Psoas muscle (tissue), 8 donors: ENCODE data around the gene PSMB7. TPM values are rescaled to one million over a fixed set of nuclear protein-coding genes. Genes with fewer than 3 reads are reported as not detected.

ENCODE experiments used
- ATAC-seq, 4 donors: fragments of 200-7000 bp; cut with Tn5 transposase; one replicate each; pipeline ENCODE4 v1.9.1; 2020; ENCODE audit warnings: moderate library complexity in 3 of 4, mild to moderate bottlenecking in 2 of 4
- DNase-seq, 2 donors: peaks; one replicate each; pipeline ENCODE4 v3.0.0-alpha.2; 2020
- H3K27ac ChIP-seq: fragments of 200-600 bp; one replicate; pipeline ENCODE4 v1.8.0; 2022
- H3K27me3 ChIP-seq, 3 donors: fragments of 200-600 bp in 1 of 3; one replicate each; pipeline versions ENCODE4 v1.6.1 to v1.8.0; 2013 to 2022; ENCODE audit warnings: low read length in 2 of 3, mild to moderate bottlenecking in 2 of 3, moderate library complexity in 1 of 3; ENCODE audit not compliant: insufficient read depth in 3 of 3
- H3K36me3 ChIP-seq, 2 donors: fragments of 200-600 bp in 1 of 2; one replicate each; pipeline versions ENCODE4 v1.6.1 to v1.8.0; 2013 to 2022; ENCODE audit warnings: low read depth in 1 of 2, mild to moderate bottlenecking in 1 of 2, moderate library complexity in 1 of 2; ENCODE audit not compliant: insufficient read depth in 1 of 2
- H3K4me1 ChIP-seq: fragments of 200-600 bp; one replicate; pipeline ENCODE4 v1.8.0; 2022
- H3K4me3 ChIP-seq: fragments of 200-600 bp; one replicate; pipeline ENCODE4 v1.8.0; 2022; ENCODE audit warnings: mild to moderate bottlenecking
- H3K9me3 ChIP-seq: fragments of 200-600 bp; one replicate; pipeline ENCODE4 v1.8.0; 2022
- WGBS, 3 donors: extraction: QIAGEN DNeasy Blood & Tissue Kit; methylation state at CpG; one replicate each; pipeline versions ENCODE4 v1.1.6 to v1.1.7; 2013; 5-methylcytosine and 5-hydroxymethylcytosine counted together
- intact Hi-C, 2 donors: fragments of 100-400 bp; cut with DNase I; formaldehyde crosslinking; loops; one replicate each; pipeline versions ENCODE4 v1.11.0 to v1.14.2; 2022
- polyA plus RNA-seq, 3 donors: library from polyadenylated mRNA; stranded (reverse); fragments of 200-250 nt; gene quantifications; one replicate each; pipeline ENCODE4 v1.2.3, GENCODE V29; 2013
- total RNA-seq, 4 donors: library from RNA; stranded (reverse); fragmentation: NEBNext Ultra II Directional in 2 of 4; extraction: Animal tissue kit (Norgen Biotek cat#: 25700) in 2 of 4; gene quantifications; one replicate each; pipeline versions ENCODE4 v1.2.1 to v1.2.4, GENCODE V29; 2021 to 2023
- TF ChIP-seq, protein P1 (sequence below): fragments of 200-600 bp; IDR thresholded peaks from one replicate; pipeline ENCODE4 v1.8.0; 2022; ENCODE audit warnings: antibody characterized with exemption
- donor health status: healthy with polysubstance abuse.
- donor health status: DM: no; HTN: no; CAD: no; lungs with moderate emphysema.
- donor health status: Bipolar disorder and iron deficiency.
- donor health status: healthy.
- donor health status: DM: yes; HTN: yes; CAD: no.
- donor health status: DM: no; HTN: no; CAD: no.
- donor health status: DM: no; HTN: no; CAD: no.
- donor health status: DM: yes; HTN: yes; CAD: no.

The PSMB7 gene
- total and polyA plus RNA-seq, 7 donors = 144 to 421 (median 189) TPM

DNA sequence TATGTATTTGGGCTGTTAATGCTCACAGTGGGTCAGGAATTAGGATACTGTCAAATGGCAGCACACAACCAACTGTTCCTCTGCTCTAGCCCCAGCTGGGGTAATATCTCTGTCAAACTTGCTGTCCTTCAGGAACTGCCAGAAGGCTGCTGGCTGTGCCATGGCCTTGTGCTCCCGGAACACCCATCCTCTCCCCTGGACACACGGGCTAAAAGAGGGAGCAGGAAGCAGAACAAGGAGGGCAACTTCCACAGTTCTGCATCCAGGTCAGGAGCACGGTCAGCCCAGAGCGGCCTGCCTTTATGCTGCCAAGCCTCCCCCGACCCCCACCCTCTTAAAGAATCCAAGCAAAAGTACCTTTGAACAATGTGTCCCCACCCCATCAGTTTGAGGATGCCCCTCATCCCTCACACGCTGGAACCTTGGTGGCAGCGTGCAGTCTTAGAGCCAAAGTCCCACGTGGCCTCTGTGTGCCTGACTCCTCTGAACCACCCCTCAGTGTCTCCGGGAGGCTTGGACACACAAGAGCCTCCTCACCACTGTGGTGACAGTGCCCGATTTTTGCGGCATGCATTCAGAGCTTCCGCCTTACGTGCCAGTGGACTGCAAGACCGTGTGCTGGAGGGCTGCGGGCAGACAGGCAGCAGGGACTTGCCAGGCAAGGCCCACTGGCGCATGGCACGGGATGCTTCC, 60.8 kb downstream of the PSMB7 start:
- Histone ChIP-seq H3K9me3 (no peaks in the 10 kb centered on the region), H3K4me3 (no peak overlapping the region), H3K27ac (no peak overlapping the region), H3K4me1 (no peaks in the 10 kb centered on the region), H3K36me3 (peaks cover 7 to 70% of the 10 kb centered on the region in 2 donors), H3K27me3 (no peaks in the 10 kb centered on the region)
- WGBS, 3 donors = 81 to 83% (median 82%) methylated on average over 17 of the region's 17 CpGs
- ATAC-seq = no peak
- TF ChIP-seq, protein P1, sequence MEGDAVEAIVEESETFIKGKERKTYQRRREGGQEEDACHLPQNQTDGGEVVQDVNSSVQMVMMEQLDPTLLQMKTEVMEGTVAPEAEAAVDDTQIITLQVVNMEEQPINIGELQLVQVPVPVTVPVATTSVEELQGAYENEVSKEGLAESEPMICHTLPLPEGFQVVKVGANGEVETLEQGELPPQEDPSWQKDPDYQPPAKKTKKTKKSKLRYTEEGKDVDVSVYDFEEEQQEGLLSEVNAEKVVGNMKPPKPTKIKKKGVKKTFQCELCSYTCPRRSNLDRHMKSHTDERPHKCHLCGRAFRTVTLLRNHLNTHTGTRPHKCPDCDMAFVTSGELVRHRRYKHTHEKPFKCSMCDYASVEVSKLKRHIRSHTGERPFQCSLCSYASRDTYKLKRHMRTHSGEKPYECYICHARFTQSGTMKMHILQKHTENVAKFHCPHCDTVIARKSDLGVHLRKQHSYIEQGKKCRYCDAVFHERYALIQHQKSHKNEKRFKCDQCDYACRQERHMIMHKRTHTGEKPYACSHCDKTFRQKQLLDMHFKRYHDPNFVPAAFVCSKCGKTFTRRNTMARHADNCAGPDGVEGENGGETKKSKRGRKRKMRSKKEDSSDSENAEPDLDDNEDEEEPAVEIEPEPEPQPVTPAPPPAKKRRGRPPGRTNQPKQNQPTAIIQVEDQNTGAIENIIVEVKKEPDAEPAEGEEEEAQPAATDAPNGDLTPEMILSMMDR = no peak
- intact Hi-C loops = loop anchor here in 1 of 2 donors (5.0 kb wide), 1 partner anchor 1073 kb away; no protein-coding TSS in a partner anchor
- DNase-seq = no peak

DNA sequence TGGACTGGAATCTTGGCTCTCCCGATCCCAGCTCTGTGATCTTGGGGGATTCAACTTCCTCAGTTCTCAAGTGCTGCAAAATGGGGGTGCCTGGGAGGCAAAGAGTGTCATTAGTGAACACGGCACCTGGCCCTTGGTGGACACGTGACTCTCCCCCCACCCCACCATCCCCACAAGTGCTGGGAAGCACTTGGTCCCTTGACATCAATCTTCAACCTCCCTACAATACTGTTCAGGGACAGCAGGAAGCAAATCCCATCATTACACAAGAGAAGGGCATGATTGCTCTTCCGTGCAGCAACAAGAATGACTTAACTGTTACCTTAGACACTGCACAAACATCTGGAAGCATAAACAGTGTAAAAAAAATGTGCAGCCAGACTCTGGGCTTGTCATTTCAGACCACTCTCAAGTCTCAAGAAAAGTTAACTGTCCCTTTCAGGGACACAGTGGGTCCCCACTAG, 61.4 kb downstream of the PSMB7 start:
- WGBS, 3 donors = 61 to 68% (median 63%) methylated on average over 4 of the region's 4 CpGs
- intact Hi-C loops = loop anchor here in 1 of 2 donors (5.0 kb wide), 1 partner anchor 1073 kb away; no protein-coding TSS in a partner anchor
- TF ChIP-seq, protein P1 = no peak
- H3K4me1 ChIP-seq = no peaks in the 10 kb centered on the region
- DNase-seq (no peak), ATAC-seq (peak in 2 of 4 donors; percentile 21 to 23)
- H3K27me3 ChIP-seq = no peaks in the 10 kb centered on the region
- no peak overlapping the region for H3K27ac ChIP-seq
- H3K36me3 ChIP-seq = peaks cover 7 to 76% of the 10 kb centered on the region in 2 donors
- H3K4me3 ChIP-seq = no peak overlapping the region
- H3K9me3 ChIP-seq = no peaks in the 10 kb centered on the region

DNA sequence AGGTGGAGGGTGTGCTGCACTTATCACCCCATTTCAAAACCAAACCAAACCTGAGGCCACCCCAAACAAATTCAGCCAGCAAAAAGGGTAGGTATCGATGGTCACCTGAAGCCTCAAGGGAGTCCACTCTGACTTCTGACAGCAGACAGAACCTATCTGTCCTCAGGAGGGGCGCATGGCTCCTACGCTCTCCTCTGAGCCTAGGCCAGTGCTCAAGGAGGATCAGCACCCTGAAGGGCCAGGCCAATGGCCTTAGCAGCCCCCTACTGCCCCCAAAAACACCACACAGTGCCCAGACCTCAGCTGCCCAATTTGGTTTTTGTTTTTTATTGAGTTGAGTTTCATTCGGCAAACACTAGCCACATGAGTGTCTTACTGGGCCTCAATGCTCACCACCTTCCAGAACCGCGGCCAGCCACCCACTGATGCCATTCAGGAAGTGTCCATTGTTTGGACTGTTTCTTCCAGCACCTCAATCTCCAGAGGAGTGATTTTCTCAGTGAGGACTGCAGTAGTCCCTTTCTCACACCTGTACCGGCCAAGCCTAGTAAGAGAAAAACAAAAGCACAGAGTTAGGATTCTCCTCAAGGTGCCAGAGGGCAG, 62.0 kb downstream of the PSMB7 start:
- TF ChIP-seq, protein P1 = no peak
- Histone ChIP-seq H3K4me3 (no peak overlapping the region), H3K4me1 (no peaks in the 10 kb centered on the region), H3K27ac (no peak overlapping the region), H3K9me3 (no peaks in the 10 kb centered on the region), H3K36me3 (peaks cover 7 to 82% of the 10 kb centered on the region in 2 donors), H3K27me3 (no peaks in the 10 kb centered on the region)
- ATAC-seq (no peak), DNase-seq (no peak)
- intact Hi-C loops = loop anchor here in 1 of 2 donors (5.0 kb wide), 1 partner anchor 1074 kb away; no protein-coding TSS in a partner anchor
- 90 to 95% (median 94%) methylated on average over 7 of the region's 7 CpGs for WGBS, 3 donors

DNA sequence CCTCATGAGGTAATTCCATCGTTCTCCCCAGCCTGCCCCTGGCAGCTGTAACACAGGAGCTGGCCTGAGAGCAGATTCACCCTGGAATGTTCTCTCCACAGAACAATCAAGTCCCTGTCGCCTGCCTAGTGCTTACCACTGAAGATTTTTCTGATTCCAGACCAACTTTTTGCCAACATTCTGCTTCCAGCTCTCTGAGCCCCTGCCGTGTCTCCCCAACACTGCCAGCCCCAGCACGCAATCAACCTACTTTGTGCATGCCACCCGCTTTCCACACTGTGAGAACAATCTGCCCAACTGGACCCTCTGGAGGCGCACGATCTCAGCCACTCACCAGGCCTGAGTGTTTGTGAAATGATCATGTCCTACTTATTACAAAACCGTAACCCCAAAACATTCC, 62.6 kb downstream of the PSMB7 start:
- WGBS, 3 donors = 63 to 73% (median 64%) methylated on average over 8 of the region's 8 CpGs
- Histone ChIP-seq H3K36me3 (peaks cover 7 to 88% of the 10 kb centered on the region in 2 donors), H3K9me3 (no peaks in the 10 kb centered on the region), H3K4me1 (no peaks in the 10 kb centered on the region), H3K27me3 (no peaks in the 10 kb centered on the region), H3K4me3 (no peak overlapping the region), H3K27ac (no peak overlapping the region)
- ATAC-seq (no peak), DNase-seq (no peak)
- intact Hi-C loops = loop anchor here in 1 of 2 donors (5.0 kb wide), 1 partner anchor 1075 kb away; no protein-coding TSS in a partner anchor
- TF ChIP-seq, protein P1 = no peak
